Measurements from ENCODE around the gene CCHCR1. TPM values are rescaled to one million over a fixed set of nuclear protein-coding genes. Genes with fewer than 3 reads are reported as not detected.

CCHCR1 gene
- total RNA-seq, 1 experiment from 2014 or later = 22.1 TPM

DNA sequence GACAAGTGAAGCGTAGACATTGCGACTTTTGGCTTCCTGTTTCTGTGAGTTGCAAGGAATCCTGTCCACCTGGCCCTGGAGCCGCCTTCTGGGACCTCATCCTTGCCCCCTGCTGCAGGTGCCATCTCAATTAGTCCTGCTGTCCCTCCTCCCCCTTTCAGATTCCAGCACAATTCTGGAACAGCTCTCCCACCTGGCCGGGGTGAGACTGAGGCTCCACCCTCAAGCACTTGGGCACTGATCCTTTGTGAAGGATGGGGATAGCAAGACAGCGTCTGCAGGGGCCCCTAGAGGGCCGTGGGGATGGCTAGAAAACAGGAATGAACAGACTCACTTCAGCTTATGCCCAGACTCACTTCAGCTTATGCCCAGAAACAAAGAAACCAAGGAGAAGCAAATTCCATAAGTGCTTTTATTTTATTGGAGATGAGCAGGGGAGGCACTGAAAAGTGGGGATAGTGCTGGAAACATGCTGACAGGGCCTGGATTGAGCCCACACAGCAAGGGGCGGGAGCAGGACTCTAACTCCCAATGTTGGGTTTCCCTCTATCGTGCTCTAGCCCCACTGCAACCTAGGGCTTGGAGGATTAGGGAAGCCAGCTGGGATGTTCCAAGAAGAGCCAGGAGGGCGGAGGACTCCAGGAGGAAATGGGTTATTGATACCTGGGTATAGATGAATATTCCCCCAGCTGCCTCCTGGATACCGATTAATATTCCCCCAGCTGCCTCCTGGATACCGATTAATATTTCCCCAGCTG, 46.6 kb downstream of the CCHCR1 start:
- no peak for DNase-seq (ENCODE audit: low read depth)

DNA sequence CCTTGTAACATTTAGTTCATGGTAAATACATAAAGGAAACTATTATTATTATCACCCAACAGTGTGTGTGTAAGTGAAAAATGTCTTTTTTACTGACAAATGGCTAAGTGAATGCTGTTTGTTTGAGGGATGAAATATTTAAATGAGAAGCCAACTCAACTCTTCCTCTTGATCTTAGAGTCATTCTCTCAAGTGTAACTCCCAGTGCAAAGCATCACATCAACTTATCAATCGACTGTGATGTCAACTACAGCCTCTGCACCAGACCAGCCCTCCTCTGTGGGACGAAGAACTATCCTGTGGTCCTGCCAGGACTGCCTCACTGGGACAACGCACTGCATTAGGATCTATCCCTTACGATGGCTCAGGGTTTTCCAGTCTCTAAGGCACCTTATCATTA, 50.5 kb downstream of the CCHCR1 start:
- no peak for DNase-seq (ENCODE audit: low read depth)

DNA sequence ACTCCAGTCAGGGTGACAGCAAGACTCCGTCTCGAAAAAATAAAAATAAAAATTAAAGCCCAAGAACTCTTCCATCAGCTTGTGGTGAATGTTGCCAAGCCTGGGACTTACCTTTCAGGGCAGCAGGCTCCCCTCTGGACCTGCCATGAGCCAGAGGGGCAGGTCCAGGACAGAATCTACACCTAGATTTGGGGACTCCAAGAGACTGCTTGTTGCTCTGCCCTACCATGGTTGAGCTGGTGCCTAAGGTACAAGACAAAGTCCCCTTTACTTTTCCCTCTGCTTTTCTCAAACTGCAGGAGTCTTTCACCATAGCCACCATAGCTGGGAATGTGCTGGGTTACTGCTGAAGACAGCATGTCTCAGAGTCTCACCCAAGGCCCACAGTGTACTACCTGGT, 54.5 kb downstream of the CCHCR1 start:
- DNase-seq (ENCODE audit: low read depth) = no peak

DNA sequence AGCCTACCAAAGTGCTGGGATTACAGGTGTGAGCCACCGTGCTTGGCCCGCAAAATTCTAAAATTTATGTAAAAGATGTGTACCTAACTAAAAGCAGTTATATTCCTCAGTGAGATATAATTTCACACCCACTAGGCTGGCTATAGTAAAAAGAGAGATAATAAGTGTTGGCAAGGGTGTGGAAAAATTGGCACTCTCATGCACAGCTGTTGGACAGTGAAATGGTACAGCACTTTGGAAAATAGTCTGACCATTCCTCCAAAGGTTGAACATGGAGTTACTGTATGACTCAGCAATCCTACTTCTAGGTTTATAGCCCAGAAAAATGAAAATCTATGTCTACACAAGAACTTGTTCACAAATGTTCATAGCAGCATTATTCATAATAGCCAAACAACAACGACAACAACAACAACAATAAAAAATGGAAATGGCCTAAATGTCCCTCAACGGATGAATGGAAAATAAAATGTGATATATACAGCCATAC, 59.1 kb downstream of the CCHCR1 start:
- DNase-seq (ENCODE audit: low read depth) = no peak

DNA sequence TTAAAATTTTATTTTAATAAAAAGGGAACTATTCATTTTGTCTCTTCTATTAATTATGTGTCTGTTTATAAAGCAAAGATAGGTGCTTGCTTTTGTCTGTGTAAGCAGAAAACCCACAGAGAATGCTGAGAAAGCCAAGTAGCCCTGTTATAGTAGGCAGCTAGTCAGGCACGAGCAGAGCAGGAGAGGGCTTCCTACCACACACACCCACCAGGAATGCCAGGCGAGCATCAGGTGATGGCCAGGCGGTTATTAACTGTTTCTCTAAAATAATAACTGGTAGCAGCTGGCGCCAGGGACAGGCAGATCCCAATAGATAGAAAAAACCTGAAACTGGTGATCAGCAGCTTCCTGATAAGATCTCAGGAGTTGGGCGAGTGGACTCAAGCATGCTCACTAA, 60.9 kb downstream of the CCHCR1 start:
- no peak for DNase-seq (ENCODE audit: low read depth)

DNA sequence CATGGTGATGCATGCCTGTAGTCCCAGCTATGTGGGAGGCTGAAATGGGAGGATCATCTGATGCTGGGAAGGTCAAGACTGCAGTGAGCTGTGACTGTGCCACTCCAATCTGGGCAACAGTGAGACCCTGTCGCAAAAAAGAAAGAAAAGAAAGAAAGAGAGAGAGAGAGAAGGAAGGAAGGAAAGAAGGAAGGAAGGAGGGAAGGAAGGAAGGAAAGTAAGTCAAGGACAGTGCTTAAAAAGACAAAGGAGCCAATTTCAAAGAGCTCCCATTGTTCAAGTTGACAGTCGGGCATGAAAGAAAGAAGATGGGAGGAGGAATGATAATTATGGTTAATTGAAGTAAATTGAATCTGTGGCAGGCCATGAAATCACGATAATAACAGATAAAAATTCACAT, 61.4 kb downstream of the CCHCR1 start:
- no peak for DNase-seq (ENCODE audit: low read depth)

DNA sequence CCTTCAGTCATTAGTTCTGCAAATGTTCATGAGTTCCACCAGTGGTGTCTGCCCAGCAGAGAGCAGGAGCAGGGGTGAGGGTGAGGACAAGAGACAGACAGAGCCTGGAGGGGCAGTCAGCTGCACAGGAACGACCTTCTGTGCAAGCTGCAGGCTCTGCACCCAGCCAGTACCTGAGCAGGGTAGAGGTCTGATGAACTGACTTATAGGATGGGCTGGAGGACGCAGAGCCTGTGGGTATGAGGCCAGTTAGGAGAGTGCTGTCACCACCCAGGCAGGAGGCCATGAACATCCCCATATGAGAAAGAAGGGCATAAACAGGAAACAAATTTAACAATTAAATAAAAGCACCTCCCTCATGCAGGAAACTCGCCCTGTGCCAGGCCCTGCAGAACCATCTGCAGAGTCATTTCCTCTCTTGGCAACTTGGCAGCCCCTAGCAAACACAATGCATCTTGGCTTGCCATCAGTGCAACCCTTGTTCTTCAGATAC, 63.2 kb downstream of the CCHCR1 start:
- DNase-seq (ENCODE audit: low read depth) = peak; percentile 79

DNA sequence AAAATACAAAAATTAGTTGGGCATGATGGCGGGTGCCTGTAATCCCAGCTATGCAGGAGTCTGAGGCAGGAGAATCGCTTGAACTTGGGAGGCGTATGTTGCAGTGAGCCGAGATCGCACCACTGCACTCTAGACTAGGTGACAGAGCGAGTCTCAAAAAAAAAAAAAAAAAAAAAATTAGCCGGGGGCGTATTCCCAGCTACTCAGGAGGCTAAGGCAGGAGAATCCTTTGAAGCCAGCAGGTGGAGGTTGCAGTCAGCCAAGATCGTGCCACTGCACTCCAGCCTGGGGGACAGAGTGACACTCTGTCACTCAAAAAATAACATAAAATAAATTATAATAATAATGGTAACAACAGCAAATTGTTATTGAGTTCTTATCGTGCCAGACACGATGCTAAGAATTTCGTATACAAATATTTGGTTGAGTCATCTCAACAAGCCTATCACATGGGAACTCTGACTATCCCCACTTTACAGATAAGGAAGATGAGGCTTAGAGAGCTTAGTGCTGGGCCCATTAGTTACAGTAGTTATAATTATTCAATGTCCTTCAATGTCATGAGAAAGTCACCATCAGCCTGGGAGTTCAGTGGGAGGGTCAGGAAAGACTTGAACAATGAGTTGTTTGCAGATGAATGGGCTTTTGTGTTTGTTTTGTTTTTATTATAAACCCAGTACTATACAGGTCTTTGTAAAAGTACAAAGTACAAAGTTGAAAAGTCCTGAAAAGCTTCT, 64.7 kb downstream of the CCHCR1 start:
- DNase-seq (ENCODE audit: low read depth) = no peak

Small RNA genes within 50 kb of the gene (small RNA-seq; reads per million reads assigned to genes)
- not detected for gene POLR2LP1

Other genes with a start within 250 kb of the CCHCR1 start
- gene GTF2H4, start 249.6 kb downstream of the CCHCR1 start, total RNA-seq (2014; rRNA removed; shearing (Covaris generic)) = 22.2 and 28.0 TPM in 2 replicates
- 30.7 and 33.1 TPM in 2 replicates for gene VARS2, start 243.6 kb downstream of the CCHCR1 start, total RNA-seq (2014; rRNA removed; shearing (Covaris generic))
- gene SFTA2, start 225.6 kb downstream of the CCHCR1 start, total RNA-seq (2014; rRNA removed; shearing (Covaris generic)) = not detected in 2 replicates
- gene MUCL3, start 216.8 kb downstream of the CCHCR1 start, total RNA-seq (2014; rRNA removed; shearing (Covaris generic)) = not detected in 2 replicates
- not detected in 2 replicates for gene MUC21, start 174.1 kb downstream of the CCHCR1 start, total RNA-seq (2014; rRNA removed; shearing (Covaris generic))
- not detected in 2 replicates for gene MUC22, start 147.3 kb downstream of the CCHCR1 start, total RNA-seq (2014; rRNA removed; shearing (Covaris generic))
- not detected in 2 replicates for gene C6orf15, start 45.2 kb downstream of the CCHCR1 start, total RNA-seq (2014; rRNA removed; shearing (Covaris generic))
- gene PSORS1C1, start 43.0 kb downstream of the CCHCR1 start, total RNA-seq (2014; rRNA removed; shearing (Covaris generic)) = 0.64 and 0.80 TPM in 2 replicates
- gene CDSN, start 37.4 kb downstream of the CCHCR1 start, total RNA-seq (2014; rRNA removed; shearing (Covaris generic)) = not detected in 2 replicates
- not detected in 2 replicates for gene PSORS1C2, start 18.7 kb downstream of the CCHCR1 start, total RNA-seq (2014; rRNA removed; shearing (Covaris generic))
- gene TCF19, start 787 bp upstream of the CCHCR1 start, total RNA-seq (2014; rRNA removed; shearing (Covaris generic)) = 91.0 and 101 TPM in 2 replicates
- gene POU5F1, start 12.9 kb upstream of the CCHCR1 start, total RNA-seq (2014; rRNA removed; shearing (Covaris generic)) = not detected in 2 replicates
- gene HLA-C, start 114.3 kb upstream of the CCHCR1 start, total RNA-seq (2014; rRNA removed; shearing (Covaris generic)) = 18.8 and 23.1 TPM in 2 replicates
- gene HLA-B, start 199.4 kb upstream of the CCHCR1 start, total RNA-seq (2014; rRNA removed; shearing (Covaris generic)) = 11.8 and 15.4 TPM in 2 replicates
- 24.9 and 25.6 TPM in 2 replicates for gene MICA, start 245.8 kb upstream of the CCHCR1 start, total RNA-seq (2014; rRNA removed; shearing (Covaris generic))